ENCODE data around the gene IGSF1. TPM values are rescaled to one million over a fixed set of nuclear protein-coding genes. Genes with fewer than 3 reads are reported as not detected.

Gene IGSF1
- total and polyA plus RNA-seq, 9 of the 15 experiments (the other 6 are each of a cell fraction or from before 2014, with no cell fraction given): 0.33 to 1.5 (median 1.0) TPM

- no peak for TF ChIP-seq TAF7 (tag; IDR thresholded peaks at IDR 0.05)
Measured at GRCh38 chrX:131305926-131306325, 16.8 kb upstream of the IGSF1 start (continued).

GRCh38 chrX:131302701-131303100, 13.6 kb upstream of the IGSF1 start:
- Histone ChIP-seq H3K27me3 (ENCODE audit: control insufficient read depth in 2 of 2, insufficient read depth in 2 of 2, low read length in 2 of 2) (no peaks in the 10 kb centered on the region), H3K9me1 (ENCODE audit: control insufficient read depth, insufficient read depth, low read length) (no peaks in the 10 kb centered on the region), H3K27ac (ENCODE audit: extremely low read depth, low read depth, low read length) (no peak overlapping the region), H3K79me2 (ENCODE audit: control insufficient read depth, insufficient read depth, low read length) (no peaks in the 10 kb centered on the region), H3K9me3 (replicated peaks; ENCODE audit: control insufficient read depth, insufficient read depth, low read depth, low read length) (no peaks in the 10 kb centered on the region), H3K4me3 (no peak overlapping the region), H3K4me2 (ENCODE audit: insufficient read depth, low read length) (no peak overlapping the region), H3K36me3 (ENCODE audit: control insufficient read depth, insufficient read depth, low read length) (no peaks in the 10 kb centered on the region), H4K20me1 (replicated peaks; ENCODE audit: control insufficient read depth, insufficient read depth, low read length) (no peaks in the 10 kb centered on the region), H2AFZ (ENCODE audit: low read depth, low read length) (no peak overlapping the region), H3K4me1 (replicated peaks in 1 of 2; ENCODE audit: control insufficient read depth in 2 of 2, insufficient read depth in 2 of 2, low read length in 2 of 2) (no peaks in the 10 kb centered on the region; a peak in 1 of 5 replicates), H3K9ac (ENCODE audit: insufficient read depth in 1 of 2, low read depth in 2 of 2, low read length in 2 of 2) (no peak overlapping the region)
- 10% methylated on average over 3 of the region's 3 CpGs for WGBS (ENCODE audit: insufficient coverage, low coverage, missing lambda C conversion rate)
- POLR2A ChIA-PET: no interaction called here
- DNase-seq (ENCODE audit: extremely low read depth in 1 of 4, low spot score in 3 of 4): no peak
- no peak for ATAC-seq
- CTCF ChIA-PET (ENCODE audit: low intra/inter-chr PET ratio): no interaction called here
- in situ Hi-C loops (cut with MboI): no loop called here
- no peak for FAIRE-seq
- intact Hi-C loops (cut with micrococcal nuclease): no loop called here
- BruUV-seq (replicated peaks): no TSS peak
- TF ChIP-seq CHD7 (IDR thresholded peaks at IDR 0.05; ENCODE audit: low read depth, low read length) (no peak), ZNF668 (CRISPR knock-in tag; IDR thresholded peaks at IDR 0.05) (no peak), CTCF (IDR thresholded peaks at IDR 0.05 in 2 of 3, conservative IDR thresholded peaks at IDR 0.05 in 1 of 3; ENCODE audit: insufficient read depth in 2 of 3, low read depth in 1 of 3, low read length in 3 of 3) (no peak), STAT5B (CRISPR knock-in tag; IDR thresholded peaks at IDR 0.05) (no peak), ZNF778 (CRISPR knock-in tag; IDR thresholded peaks at IDR 0.05) (no peak), CCAR2 (IDR thresholded peaks at IDR 0.05; ENCODE audit: low read depth, low read length) (no peak), SPI1 (IDR thresholded peaks at IDR 0.05; ENCODE audit: borderline replicate concordance, low read depth, low read length) (no peak), ZNF584 (CRISPR knock-in tag; IDR thresholded peaks at IDR 0.05; ENCODE audit: low read depth) (no peak)

All from K562 (cell line).